Lower leg skin (tissue), 3 donors: ENCODE results near the gene AKT3.

Experiments
- CTCF ChIP-seq, 3 donors: fragments of 450-650 bp; IDR thresholded peaks; one replicate each; pipeline ENCODE4 v1.5.1; 2016; ENCODE audit warnings: antibody characterized with exemption in 3 of 3, mild to moderate bottlenecking in 3 of 3, moderate library complexity in 2 of 3
- POLR2A ChIP-seq, 2 donors: fragments of 450-650 bp; IDR thresholded peaks; one replicate each; pipeline ENCODE4 v1.6.1; 2016 to 2017; ENCODE audit warnings: antibody characterized with exemption in 2 of 2, mild to moderate bottlenecking in 1 of 2, moderate library complexity in 1 of 2

- TF ChIP-seq CTCF (IDR thresholded peaks at IDR 0.05) (no peak), POLR2A (IDR thresholded peaks at IDR 0.05) (no peak)
These were observed 115.7 kb downstream of the AKT3 start for GRCh38 chr1:243734308-243734695.
